Measurements from ENCODE around the gene URGCP. TPM values are rescaled to one million over a fixed set of nuclear protein-coding genes. Genes with fewer than 3 reads are reported as not detected.

The URGCP gene
- total RNA-seq, 3 donors from 2014 or later = 51.0 to 64.8 (median 60.4) TPM

- H3K9me3 ChIP-seq = no peaks in the 10 kb centered on the region
- ATAC-seq (no peak), DNase-seq (no peak)
- no peak overlapping the region for H3K4me3 ChIP-seq
- TF ChIP-seq CTCF (IDR thresholded peaks at IDR 0.05) = no peak
- H3K36me3 ChIP-seq (ENCODE audit: low read depth) = peaks cover 13% of the 10 kb centered on the region
- intact Hi-C loops (cut with DNase I, micrococcal nuclease) = no loop called here
- H3K4me1 ChIP-seq (ENCODE audit: low read depth) = no peaks in the 10 kb centered on the region
Observed at GRCh38 chr7:43878867-43879266, 27.5 kb downstream of the URGCP start.

- no peak overlapping the region for H3K4me3 ChIP-seq
- no peaks in the 10 kb centered on the region for H3K9me3 ChIP-seq
- H3K36me3 ChIP-seq (ENCODE audit: low read depth) = peaks cover 13% of the 10 kb centered on the region
- intact Hi-C loops (cut with DNase I, micrococcal nuclease) = no loop called here
- DNase-seq = no peak
- peaks cover 2% of the 10 kb centered on the region for H3K4me1 ChIP-seq (ENCODE audit: low read depth)
- TF ChIP-seq CTCF (IDR thresholded peaks at IDR 0.05) = no peak
- no peak for ATAC-seq
Observed at GRCh38 chr7:43877968-43878864, 28.2 kb downstream of the URGCP start.

GRCh38 chr7:43876976-43877745, 29.2 kb downstream of the URGCP start:
- no peak for ATAC-seq
- TF ChIP-seq CTCF (IDR thresholded peaks at IDR 0.05) = no peak
- Histone ChIP-seq H3K9me3 (no peaks in the 10 kb centered on the region), H3K36me3 (ENCODE audit: low read depth) (peaks cover 13% of the 10 kb centered on the region), H3K4me3 (no peak overlapping the region), H3K4me1 (ENCODE audit: low read depth) (peaks cover 12% of the 10 kb centered on the region)
- intact Hi-C loops (cut with DNase I, micrococcal nuclease) = no loop called here
- peak in 1 of 3 donors; percentile 48 for DNase-seq

GRCh38 chr7:43876241-43876640, 30.2 kb downstream of the URGCP start:
- intact Hi-C loops (cut with DNase I, micrococcal nuclease) = no loop called here
- ATAC-seq (no peak), DNase-seq (no peak)
- peaks cover 14% of the 10 kb centered on the region for H3K4me1 ChIP-seq (ENCODE audit: low read depth)
- H3K4me3 ChIP-seq = no peak overlapping the region
- no peak for TF ChIP-seq CTCF (IDR thresholded peaks at IDR 0.05)
- H3K36me3 ChIP-seq (ENCODE audit: low read depth) = peaks cover 13% of the 10 kb centered on the region
- H3K9me3 ChIP-seq = no peaks in the 10 kb centered on the region

GRCh38 chr7:43873300-43873699, 33.1 kb downstream of the URGCP start:
- TF ChIP-seq CTCF (IDR thresholded peaks at IDR 0.05) = no peak
- DNase-seq (peak; percentile 70 to 75 (median 72)), ATAC-seq (peak; percentile 62)

More at GRCh38 chr7:43873300-43873699, 33.1 kb downstream of the URGCP start:
- Histone ChIP-seq H3K9me3 (no peaks in the 10 kb centered on the region), H3K4me1 (ENCODE audit: low read depth) (peaks cover 16% of the 10 kb centered on the region), H3K36me3 (ENCODE audit: low read depth) (peaks cover 13% of the 10 kb centered on the region), H3K4me3 (no peak overlapping the region)
- intact Hi-C loops (cut with DNase I, micrococcal nuclease) = no loop called here
